H1 (cell line): ENCODE results near the gene INSM1. TPM values are rescaled to one million over a fixed set of nuclear protein-coding genes. Genes with fewer than 3 reads are reported as not detected.

ENCODE experiments used
- CTCF ChIA-PET: fragments of 300-600 bp; sonication (Branson Sonifier 250); formaldehyde crosslinking; loops from one replicate; lab custom pipeline; 2021; ENCODE audit not compliant: partially characterized antibody; lab: Charles Lee
- POLR2A ChIA-PET: fragments of 300-600 bp; sonication (Branson Sonifier 250); formaldehyde crosslinking; loops from one replicate; lab custom pipeline; 2021; ENCODE audit warnings: inconsistent platforms; ENCODE audit not compliant: partially characterized antibody; lab: Charles Lee
- DNase-seq, 2 experiments: peaks; one replicate each; pipeline versions ENCODE4 v3.0.0 to v3.0.0-alpha.2; 2010 to 2022; ENCODE audit warnings: low spot score in 2 of 2, low read depth in 1 of 2, mixed read lengths in 1 of 2
- FAIRE-seq: peaks from 2 replicates; lab custom pipeline; 2011; peaks lifted over from hg19 to GRCh38; lab: Jason Lieb, UNC
- H2AFZ ChIP-seq: 2 replicates; pipeline ENCODE4 v1.8.1; 2012; ENCODE audit warnings: low read length, inconsistent platforms
- H2AK5ac ChIP-seq: 2 replicates; pipeline ENCODE4 v1.6.1; 2013; ENCODE audit warnings: low read depth, low read length
- H2BK120ac ChIP-seq: replicated peaks from 2 replicates; pipeline ENCODE3; 2013; ENCODE audit warnings: low read depth, low read length, inconsistent platforms
- H2BK12ac ChIP-seq: 2 replicates; pipeline ENCODE4 v1.6.1; 2013; ENCODE audit warnings: low read depth, low read length
- H2BK15ac ChIP-seq: 2 replicates; pipeline ENCODE4 v1.6.1; 2013; ENCODE audit warnings: low read length
- H2BK20ac ChIP-seq: 2 replicates; pipeline ENCODE4 v1.6.1; 2013; ENCODE audit warnings: low read length
- H2BK5ac ChIP-seq: 2 replicates; pipeline ENCODE4 v1.6.1; 2013; ENCODE audit warnings: low read depth, low read length
- H3K14ac ChIP-seq: 2 replicates; pipeline ENCODE4 v1.6.1; 2013; ENCODE audit warnings: inconsistent platforms; ENCODE audit not compliant: insufficient read length
- H3K18ac ChIP-seq: 2 replicates; pipeline ENCODE4 v1.6.1; 2013; ENCODE audit warnings: low read length; ENCODE audit errors: extremely low read depth
- H3K23ac ChIP-seq: 2 replicates; pipeline ENCODE4 v1.6.1; 2013; ENCODE audit warnings: inconsistent platforms; ENCODE audit not compliant: insufficient read length
- H3K23me2 ChIP-seq: 2 replicates; pipeline ENCODE4 v1.6.1; 2013; ENCODE audit warnings: low read depth, low read length
- H3K27ac ChIP-seq: 2 replicates; pipeline ENCODE4 v1.6.1; 2011; ENCODE audit warnings: low read depth, low read length, inconsistent platforms
- H3K27me3 ChIP-seq, 4 experiments: replicated peaks in 1 of 4; 1 replicate in 1 of 4; 2 replicates in 3 of 4; pipeline versions ENCODE4 v1.6.1 to v1.8.1; 2011 to 2013; ENCODE audit warnings: low read length in 3 of 4, mild to moderate bottlenecking in 3 of 4, inconsistent platforms in 2 of 4, mixed read lengths in 2 of 4, moderate library complexity in 1 of 4; ENCODE audit not compliant: control insufficient read depth in 3 of 4, insufficient read depth in 3 of 4; ENCODE audit errors: extremely low read depth in 1 of 4
- H3K36me3 ChIP-seq, 4 experiments: 2 replicates each; pipeline versions ENCODE4 v1.6.1 to v1.8.1; 2011 to 2013; ENCODE audit warnings: mild to moderate bottlenecking in 4 of 4, low read length in 3 of 4, moderate library complexity in 2 of 4, control low read depth in 1 of 4, inconsistent platforms in 1 of 4; ENCODE audit not compliant: insufficient read depth in 4 of 4, control insufficient read depth in 2 of 4
- H3K4ac ChIP-seq: replicated peaks from 2 replicates; pipeline ENCODE3; 2013; ENCODE audit warnings: low read length, low read depth, mixed read lengths, inconsistent platforms; ENCODE audit not compliant: insufficient read length
- H3K4me1 ChIP-seq, 4 experiments: replicated peaks in 1 of 4; 1 replicate in 1 of 4; 2 replicates in 3 of 4; pipeline versions ENCODE4 v1.6.1 to v1.8.1; 2011 to 2013; ENCODE audit warnings: low read length in 3 of 4, inconsistent platforms in 2 of 4, mixed read lengths in 1 of 4; ENCODE audit not compliant: insufficient read depth in 4 of 4, control insufficient read depth in 3 of 4
- H3K4me2 ChIP-seq, 2 experiments: 2 replicates each; pipeline versions ENCODE4 v1.6.1 to v1.8.1; 2011 to 2013; ENCODE audit warnings: low read depth in 2 of 2, low read length in 2 of 2, control low read depth in 1 of 2, inconsistent platforms in 1 of 2, mild to moderate bottlenecking in 1 of 2; ENCODE audit not compliant: insufficient read depth in 1 of 2
- H3K4me3 ChIP-seq, 4 experiments: fragments of 200-600, 300-600 bp in 1 of 4; sonication (generic), shearing (Covaris generic), sonication (Bioruptor Twin) in 1 of 4; 2 replicates each; pipeline versions ENCODE4 v1.5.1 to v1.8.1; 2011 to 2016; ENCODE audit warnings: low read length in 4 of 4, low read depth in 3 of 4, control low read depth in 2 of 4, inconsistent platforms in 2 of 4, mild to moderate bottlenecking in 2 of 4, mixed read lengths in 1 of 4, moderate library complexity in 1 of 4; ENCODE audit not compliant: insufficient read depth in 2 of 4; ENCODE audit errors: extremely low read depth in 1 of 4
- H3K56ac ChIP-seq: replicated peaks from 2 replicates; pipeline ENCODE3; 2013; ENCODE audit warnings: low read depth, mild to moderate bottlenecking, mixed read lengths, low read length, inconsistent platforms; ENCODE audit not compliant: insufficient read length
- H3K79me1 ChIP-seq: 2 replicates; pipeline ENCODE4 v1.6.1; 2013; ENCODE audit warnings: low read depth, low read length, control low read depth
- H3K79me2 ChIP-seq, 2 experiments: 2 replicates each; pipeline versions ENCODE4 v1.6.1 to v1.8.1; 2012 to 2013; ENCODE audit warnings: low read length in 2 of 2, mild to moderate bottlenecking in 2 of 2, inconsistent platforms in 1 of 2; ENCODE audit not compliant: insufficient read depth in 2 of 2, control insufficient read depth in 1 of 2
- H3K9ac ChIP-seq, 4 experiments: replicated peaks in 1 of 4; 1 replicate in 1 of 4; 2 replicates in 3 of 4; pipeline versions ENCODE4 v1.6.1 to v1.8.1; 2011 to 2013; ENCODE audit warnings: low read depth in 3 of 4, low read length in 3 of 4, control low read depth in 2 of 4, mild to moderate bottlenecking in 2 of 4, moderate library complexity in 2 of 4, inconsistent platforms in 1 of 4; ENCODE audit errors: extremely low read depth in 1 of 4
- H3K9me3 ChIP-seq, 2 experiments: 2 replicates each; pipeline versions ENCODE4 v1.6.1 to v1.8.1; 2012 to 2013; ENCODE audit warnings: mild to moderate bottlenecking in 2 of 2, moderate library complexity in 2 of 2, control low read depth in 1 of 2, inconsistent platforms in 1 of 2, low read depth in 1 of 2, low read length in 1 of 2, mixed read lengths in 1 of 2; ENCODE audit not compliant: insufficient read depth in 2 of 2
- H4K20me1 ChIP-seq, 2 experiments: replicated peaks in 1 of 2; 2 replicates each; pipeline versions ENCODE3 to v1.8.1; 2011 to 2013; ENCODE audit warnings: inconsistent platforms in 2 of 2, low read length in 2 of 2, mild to moderate bottlenecking in 1 of 2; ENCODE audit not compliant: insufficient read depth in 2 of 2, control insufficient read depth in 1 of 2
- H4K5ac ChIP-seq: 2 replicates; pipeline ENCODE4 v1.6.1; 2013; ENCODE audit warnings: low read length, low read depth, mixed read lengths, inconsistent platforms; ENCODE audit not compliant: insufficient read length
- H4K8ac ChIP-seq: 2 replicates; pipeline ENCODE4 v1.8.0; 2013; ENCODE audit warnings: mild to moderate bottlenecking, moderate library complexity, low read length, inconsistent platforms; ENCODE audit not compliant: insufficient read depth; ENCODE audit errors: extremely low read depth
- H4K91ac ChIP-seq: replicated peaks from 2 replicates; pipeline ENCODE3; 2013; ENCODE audit warnings: low read length, mixed read lengths, inconsistent platforms; ENCODE audit not compliant: insufficient read length
- ASH2L ChIP-seq: fragments of 200-600, 300-600 bp; sonication (generic); IDR thresholded peaks from one replicate; pipeline ENCODE4 v1.7.1; 2017; ENCODE audit warnings: low read length
- ATF2 ChIP-seq: IDR thresholded peaks from 2 replicates; pipeline ENCODE4 v1.6.1; 2012; ENCODE audit warnings: low read length, inconsistent platforms
- BCL11A ChIP-seq, 2 experiments: IDR thresholded peaks; one replicate each; pipeline ENCODE4 v1.6.1; 2011; ENCODE audit warnings: low read depth in 2 of 2, low read length in 2 of 2, mild to moderate bottlenecking in 2 of 2
- CHD1 ChIP-seq: IDR thresholded peaks from 2 replicates; pipeline ENCODE4 v1.6.1; 2012; ENCODE audit warnings: low read depth, low read length, improper control_type of control experiment
- CREB1 ChIP-seq: IDR thresholded peaks from 2 replicates; pipeline ENCODE4 v1.6.1; 2012; ENCODE audit warnings: inconsistent platforms
- FOSL1 ChIP-seq: IDR thresholded peaks from 2 replicates; pipeline ENCODE4 v1.6.1; 2011; ENCODE audit warnings: mild to moderate bottlenecking, low read depth, low read length, moderate library complexity; ENCODE audit not compliant: insufficient read depth
- KDM4A ChIP-seq: IDR thresholded peaks from one replicate; pipeline ENCODE4 v1.7.1; 2012; ENCODE audit warnings: low read depth, mild to moderate bottlenecking, moderate library complexity, low read length, inconsistent platforms; ENCODE audit not compliant: severe bottlenecking
- MAFK ChIP-seq: IDR thresholded peaks from 2 replicates; pipeline ENCODE4 v1.6.1; 2012; ENCODE audit warnings: low read depth, mild to moderate bottlenecking, improper control_type of control experiment, low read length
- POU5F1 ChIP-seq: IDR thresholded peaks from 2 replicates; pipeline ENCODE4 v1.6.1; 2011; ENCODE audit warnings: low read depth, mild to moderate bottlenecking, low read length, moderate library complexity
- RXRA ChIP-seq: IDR thresholded peaks from 2 replicates; pipeline ENCODE4 v1.6.1; 2011; ENCODE audit warnings: low read depth, mild to moderate bottlenecking, low read length, moderate library complexity; ENCODE audit not compliant: insufficient read depth
- SIRT6 ChIP-seq: IDR thresholded peaks from one replicate; pipeline ENCODE4 v1.7.1; 2012; ENCODE audit warnings: low read length, inconsistent platforms
- SP1 ChIP-seq: IDR thresholded peaks from 2 replicates; pipeline ENCODE4 v1.6.1; 2011; ENCODE audit warnings: low read depth, low read length
- TAF1 ChIP-seq: IDR thresholded peaks from 2 replicates; pipeline ENCODE4 v1.6.1; 2011; ENCODE audit warnings: mild to moderate bottlenecking, low read depth, low read length
- WGBS, 2 experiments: shearing (Covaris generic) in 1 of 2; methylation state at CpG; one replicate each; pipeline versions ENCODE4 v1.1.6 to v1.1.7; 2013 to 2015; ENCODE audit warnings: low lambda C conversion rate in 2 of 2, mixed read lengths in 2 of 2, inconsistent platforms in 1 of 2, low coverage in 1 of 2, missing lambda C conversion rate in 1 of 2; ENCODE audit not compliant: insufficient replicate concordance in 2 of 2, insufficient coverage in 1 of 2, insufficient read length in 1 of 2; ENCODE audit errors: extremely low coverage in 1 of 2, missing lambda C conversion rate in 1 of 2; 5-methylcytosine and 5-hydroxymethylcytosine counted together
- polyA plus RNA-seq, 7 experiments: library from polyadenylated mRNA; depleted of rRNA in 3 of 7; stranded (reverse) in 5 of 7; unstranded in 2 of 7; fragments of >200 nt in 5 of 7; fragments of 200-250 nt in 2 of 7; gene quantifications; 1 replicate in 5 of 7; 2 replicates in 1 of 7; 4 replicates in 1 of 7; pipeline versions ENCODE4 v1.2.1 to v1.2.3, GENCODE V29; 2011 to 2013; ENCODE audit warnings: missing spikeins in 2 of 7, mixed read lengths in 2 of 7
- total RNA-seq: library from RNA; stranded (reverse); fragmentation: NEBNext Ultra II Directional; extraction: Animal tissue kit (Norgen Biotek cat#: 25700); gene quantifications from 2 replicates; pipeline ENCODE4 v1.2.1, GENCODE V29; 2021

The INSM1 gene
- total and polyA plus RNA-seq, 2 of the 8 experiments (the other 6 are each of a cell fraction or from before 2014, with no cell fraction given): 0.86 to 2.5 TPM

GRCh38 chr20:20353576-20353975 lies 14.3 kb upstream of the INSM1 start:
- no peak for FAIRE-seq
- H2BK15ac ChIP-seq: no peak overlapping the region
- H3K23me2 ChIP-seq: no peaks in the 10 kb centered on the region
- H2BK20ac ChIP-seq: no peak overlapping the region
- no peak overlapping the region for H2AFZ ChIP-seq
- no peaks in the 10 kb centered on the region for H4K20me1 ChIP-seq
- TF ChIP-seq BCL11A (IDR thresholded peaks at IDR 0.05; ENCODE audit: low read depth in 2 of 2, low read length in 2 of 2) (no peak), SP1 (no peak), POU5F1 (no peak), KDM4A (no peak), ATF2 (no peak), ASH2L (no peak), CREB1 (no peak), FOSL1 (no peak), RXRA (no peak), SIRT6 (no peak), MAFK (no peak), CHD1 (no peak), TAF1 (no peak)
- TF ChIP-seq, all 59 proteins: peak for 0
- no peaks in the 10 kb centered on the region for H3K27me3 ChIP-seq
- no peaks in the 10 kb centered on the region for H3K79me2 ChIP-seq
- POLR2A ChIA-PET: no interaction called here
- H4K8ac ChIP-seq: no peak overlapping the region
- no peaks in the 10 kb centered on the region for H3K79me1 ChIP-seq
- H3K9ac ChIP-seq: no peak overlapping the region
- H3K14ac ChIP-seq: no peak overlapping the region
- H3K4me3 ChIP-seq: no peak overlapping the region
- H3K9me3 ChIP-seq: peaks cover 0 to 12% of the 10 kb centered on the region in 2 experiments; a peak in 2 of 4 replicates
- H3K27ac ChIP-seq: no peak overlapping the region
- no peak for DNase-seq
- H3K36me3 ChIP-seq: no peaks in the 10 kb centered on the region
- no peak overlapping the region for H4K91ac ChIP-seq
- no peak overlapping the region for H3K23ac ChIP-seq
- H3K18ac ChIP-seq: no peak overlapping the region
- 91% methylated on average over 3 of the region's 3 CpGs; no CpG with 5 or more reads in 1 of the 2 experiments for whole genome bisulfite sequencing, 2 experiments
- H2BK12ac ChIP-seq: no peak overlapping the region
- H2BK5ac ChIP-seq: no peak overlapping the region
- CTCF ChIA-PET: interaction anchor here (0.6 kb wide), 1 partner anchor 250 kb away, joined by 3 read pairs; no protein-coding TSS in a partner anchor
- H2BK120ac ChIP-seq: no peak overlapping the region
- no peaks in the 10 kb centered on the region for H3K4me1 ChIP-seq
- no peak overlapping the region for H3K4ac ChIP-seq
- no peak overlapping the region for H3K56ac ChIP-seq
- no peak overlapping the region for H3K4me2 ChIP-seq
- no peak overlapping the region for H4K5ac ChIP-seq
- no peak overlapping the region for H2AK5ac ChIP-seq
